HFFc6 (cell line): ENCODE measurements around the gene CD2. TPM values are rescaled to one million over a fixed set of nuclear protein-coding genes. Genes with fewer than 3 reads are reported as not detected.

ENCODE experiments used
- DNase-seq: peaks from one replicate; pipeline ENCODE4 v3.0.0-alpha.2; 2018
- H3K27ac Mint-ChIP-seq: 2 replicates; pipeline ENCODE4 v1.8.0; 2020; ENCODE audit warnings: mild to moderate bottlenecking, mixed read lengths
- H3K27me3 Mint-ChIP-seq: 2 replicates; pipeline ENCODE4 v1.8.0; 2021; ENCODE audit warnings: mild to moderate bottlenecking, moderate library complexity, mixed read lengths; ENCODE audit not compliant: insufficient read depth
- H3K36me3 Mint-ChIP-seq: 2 replicates; pipeline ENCODE4 v1.8.0; 2021; ENCODE audit warnings: low read depth, mixed read lengths
- H3K4me1 Mint-ChIP-seq: 2 replicates; pipeline ENCODE4 v1.8.0; 2020; ENCODE audit warnings: low read depth, mixed read lengths
- H3K4me3 Mint-ChIP-seq: 2 replicates; pipeline ENCODE4 v1.8.0; 2020; ENCODE audit warnings: mild to moderate bottlenecking, moderate library complexity, mixed read lengths
- H3K9me3 Mint-ChIP-seq: 2 replicates; pipeline ENCODE4 v1.8.0; 2020; ENCODE audit warnings: mild to moderate bottlenecking, mixed read lengths
- CTCF ChIP-seq: fragments of 200-600 bp; sonication (generic); IDR thresholded peaks from 2 replicates; pipeline ENCODE4 v1.5.0; 2021; ENCODE audit warnings: antibody characterized with exemption, mild to moderate bottlenecking
- total RNA-seq, 6 experiments: library from RNA; stranded (reverse); fragmentation: NEBNext Ultra II Directional; extraction: Animal tissue kit (Norgen Biotek cat#: 25700); gene quantifications; 2 replicates in 1 of 6; 3 replicates in 5 of 6; pipeline ENCODE4 v1.2.3, GENCODE V29; 2021

The CD2 gene
- total RNA-seq, 6 experiments from 2014 or later, result not detected

GRCh38 chr1:116724765-116725375 lies 29.4 kb upstream of the CD2 start:
- peak; percentile 92 for TF ChIP-seq CTCF
- no peak overlapping the region for H3K4me3 Mint-ChIP-seq
- DNase-seq, result peak; percentile 49
- no peaks in the 10 kb centered on the region for H3K36me3 Mint-ChIP-seq
- H3K9me3 Mint-ChIP-seq, result no peaks in the 10 kb centered on the region
- peaks cover 16% of the 10 kb centered on the region for H3K27me3 Mint-ChIP-seq
- no peaks in the 10 kb centered on the region for H3K4me1 Mint-ChIP-seq
- no peak overlapping the region for H3K27ac Mint-ChIP-seq

GRCh38 chr1:116725798-116726197 lies 28.4 kb upstream of the CD2 start:
- no peak for DNase-seq
- Mint-ChIP-seq H3K4me1 (no peaks in the 10 kb centered on the region), H3K36me3 (no peaks in the 10 kb centered on the region), H3K9me3 (no peaks in the 10 kb centered on the region), H3K27me3 (peaks cover 15% of the 10 kb centered on the region), H3K27ac (no peak overlapping the region), H3K4me3 (no peak overlapping the region)
- no peak for TF ChIP-seq CTCF

GRCh38 chr1:116726872-116727820 lies 27.1 kb upstream of the CD2 start:
- TF ChIP-seq CTCF, result no peak
- H3K27ac Mint-ChIP-seq, result no peak overlapping the region
- H3K9me3 Mint-ChIP-seq, result no peaks in the 10 kb centered on the region
- DNase-seq, result no peak
- H3K36me3 Mint-ChIP-seq, result no peaks in the 10 kb centered on the region
- no peak overlapping the region for H3K4me3 Mint-ChIP-seq
- peaks cover 15% of the 10 kb centered on the region for H3K27me3 Mint-ChIP-seq
- no peaks in the 10 kb centered on the region for H3K4me1 Mint-ChIP-seq

- no peaks in the 10 kb centered on the region for H3K36me3 Mint-ChIP-seq
- TF ChIP-seq CTCF, result no peak
- H3K27me3 Mint-ChIP-seq, result peaks cover 15% of the 10 kb centered on the region
- no peaks in the 10 kb centered on the region for H3K9me3 Mint-ChIP-seq
- no peak overlapping the region for H3K27ac Mint-ChIP-seq
- H3K4me1 Mint-ChIP-seq, result no peaks in the 10 kb centered on the region
- DNase-seq, result no peak
- no peak overlapping the region for H3K4me3 Mint-ChIP-seq
These were observed 22.8 kb upstream of the CD2 start for GRCh38 chr1:116731439-116731838.

GRCh38 chr1:116732726-116733125 lies 21.5 kb upstream of the CD2 start:
- no peaks in the 10 kb centered on the region for H3K36me3 Mint-ChIP-seq
- H3K9me3 Mint-ChIP-seq, result no peaks in the 10 kb centered on the region
- H3K27me3 Mint-ChIP-seq, result peaks cover 13% of the 10 kb centered on the region
- no peak for TF ChIP-seq CTCF
- H3K4me3 Mint-ChIP-seq, result no peak overlapping the region
- no peak for DNase-seq
- no peak overlapping the region for H3K27ac Mint-ChIP-seq
- H3K4me1 Mint-ChIP-seq, result no peaks in the 10 kb centered on the region
